GM21619 (cell line): ENCODE measurements around the gene PON3.

Source experiments
- ATAC-seq: cut with Tn5 transposase; IDR thresholded peaks from one replicate; pipeline ENCODE4 v1.9.1; 2021; ENCODE audit not compliant: unreplicated experiment

Gene PON3

GRCh38 chr7:95396136-95397032 lies at the start of gene PON3:
Gene PON3, minus strand, starts transcription at chr7:95396375. Its CDS starts 25 bp downstream, at chr7:95396350.
- ATAC-seq = no peak

DNA sequence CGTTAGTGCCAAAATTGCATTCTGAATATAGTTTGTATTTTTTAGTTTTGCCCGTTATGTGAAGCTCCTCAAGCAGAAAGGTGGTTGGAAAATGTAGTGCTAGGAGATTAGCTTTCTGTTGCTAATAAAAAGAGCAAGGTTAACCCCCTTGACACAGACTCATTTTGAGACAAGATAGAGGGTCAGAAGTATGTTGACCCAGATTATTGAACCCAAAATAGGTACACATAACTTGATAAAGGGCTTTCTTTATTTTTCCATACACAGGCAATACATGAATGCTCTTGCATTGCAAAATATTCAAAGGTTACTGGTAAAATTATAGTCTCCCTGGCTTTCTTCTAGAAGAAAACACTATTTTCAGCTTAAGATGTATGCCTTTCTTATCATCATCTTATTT lies 48.6 kb upstream of the PON3 start:
- ATAC-seq = no peak

- no peak for ATAC-seq
Measured at GRCh38 chr7:95441042-95441823, 45.1 kb upstream of the PON3 start.

GRCh38 chr7:95440394-95441038 lies 44.3 kb upstream of the PON3 start:
- no peak for ATAC-seq

- ATAC-seq = no peak
Measured at GRCh38 chr7:95436407-95436806, 40.2 kb upstream of the PON3 start.

DNA sequence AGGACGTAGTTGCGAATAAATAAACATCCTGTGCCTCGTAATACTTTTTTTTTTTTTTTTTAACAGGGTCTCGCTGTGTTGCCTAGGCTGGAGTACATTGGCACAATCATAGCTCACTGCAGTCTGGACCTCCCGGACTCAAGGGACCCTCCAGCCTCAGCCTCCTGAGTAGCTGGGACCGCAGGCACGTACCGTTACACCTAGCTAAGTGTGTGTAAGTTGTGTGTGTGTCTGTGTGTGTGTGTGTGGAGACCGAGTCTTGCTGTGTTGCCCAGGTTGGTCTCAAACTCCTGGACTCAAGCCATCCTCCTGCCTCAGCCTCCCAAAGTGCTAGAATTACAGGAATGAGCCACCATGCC lies 39.2 kb upstream of the PON3 start:
- ATAC-seq = no peak

DNA sequence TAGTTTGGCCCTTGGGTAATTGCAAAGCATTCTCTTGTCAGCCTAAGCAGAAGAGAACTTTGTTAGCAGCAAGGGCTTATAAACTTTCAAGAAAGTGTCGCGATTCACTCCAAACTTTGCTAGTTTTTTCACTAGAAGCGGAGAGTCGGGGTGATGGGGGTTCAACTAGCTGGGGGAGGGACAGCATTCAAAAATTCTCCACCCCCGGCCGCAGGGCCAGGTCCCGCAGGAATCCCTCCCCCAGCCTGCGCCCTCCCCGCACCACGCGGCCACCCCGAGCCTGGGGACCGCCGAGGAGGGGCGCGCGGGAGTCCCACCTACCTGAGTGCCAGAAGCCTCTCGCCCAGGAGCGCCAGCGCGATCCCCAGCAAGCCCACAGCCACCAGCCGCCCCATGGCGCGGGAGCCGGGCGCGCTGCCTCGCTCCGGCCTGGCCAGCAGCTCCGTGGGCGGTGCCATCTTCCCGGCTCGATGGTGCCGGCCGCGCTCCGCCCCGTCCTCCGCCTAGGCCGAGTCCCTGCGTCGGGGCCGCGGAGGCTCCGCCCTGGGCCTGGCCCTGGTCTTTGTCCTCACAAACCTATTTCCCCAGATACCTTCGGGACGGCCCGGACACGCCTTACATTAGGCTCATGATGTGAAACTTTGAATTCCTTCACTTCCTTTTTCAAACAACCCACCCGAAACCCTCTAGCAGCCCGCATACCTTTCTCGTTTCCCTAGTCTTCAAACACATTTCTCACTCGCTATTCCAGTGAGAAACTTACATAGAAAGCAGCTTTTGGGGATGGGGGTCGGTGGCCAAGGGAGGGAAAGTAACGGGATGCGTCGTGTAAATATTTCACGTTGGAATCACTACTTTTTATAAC lies 38.6 kb upstream of the PON3 start, which contains the start of gene PON2:
TSS of gene PON2 (minus strand) at position 472 of the 865 bp plus-strand sequence. CDS start at position 395, 77 bp downstream.
- ATAC-seq = peak; percentile 94

DNA sequence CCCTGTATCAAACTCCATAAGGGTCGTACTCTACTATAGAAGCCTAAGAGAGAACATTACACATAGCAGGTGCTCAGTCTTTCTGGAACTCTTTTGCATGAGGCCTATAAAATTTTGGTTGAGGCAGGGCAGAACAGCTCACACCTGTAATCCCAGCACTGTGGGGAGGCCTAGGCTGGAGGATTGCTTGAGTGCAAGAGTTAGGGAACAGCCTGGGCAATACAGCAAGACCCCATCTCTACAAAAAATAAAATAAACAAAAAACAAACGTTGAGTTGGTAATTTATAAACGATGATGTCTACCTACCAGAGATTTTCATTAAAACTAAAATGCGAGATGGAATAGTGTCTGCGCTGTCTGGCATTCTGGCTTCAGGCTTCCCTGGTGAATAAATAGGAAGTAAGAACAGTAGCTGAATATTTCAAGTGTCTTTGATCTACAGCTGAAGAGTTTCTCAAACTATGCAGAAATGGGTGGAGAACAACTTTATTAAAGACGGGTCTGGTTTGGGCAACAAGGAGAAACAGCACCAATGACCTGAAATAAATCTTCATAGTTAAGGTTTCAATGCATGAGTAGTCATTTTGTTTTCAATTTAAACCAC lies 37.9 kb upstream of the PON3 start:
- peak; percentile 9 for ATAC-seq

DNA sequence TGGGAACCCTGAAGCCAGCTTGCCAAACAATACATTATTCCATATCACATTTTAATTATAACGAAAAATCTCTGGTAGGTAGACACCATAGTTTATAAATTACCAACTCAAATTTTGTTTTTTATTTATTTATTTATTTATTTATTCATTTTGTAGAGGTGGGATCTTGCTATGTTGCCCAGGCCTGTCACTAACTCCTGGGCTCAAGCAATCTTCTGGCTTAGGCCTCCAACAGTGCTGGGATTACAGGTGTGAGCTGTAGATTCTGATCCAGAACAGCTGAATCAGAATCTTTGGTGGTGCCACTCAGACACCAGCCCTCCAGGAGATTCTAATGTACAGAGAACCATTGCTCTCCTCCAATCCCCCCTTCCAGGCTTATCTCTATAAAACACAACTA lies 37.0 kb upstream of the PON3 start:
- no peak for ATAC-seq

DNA sequence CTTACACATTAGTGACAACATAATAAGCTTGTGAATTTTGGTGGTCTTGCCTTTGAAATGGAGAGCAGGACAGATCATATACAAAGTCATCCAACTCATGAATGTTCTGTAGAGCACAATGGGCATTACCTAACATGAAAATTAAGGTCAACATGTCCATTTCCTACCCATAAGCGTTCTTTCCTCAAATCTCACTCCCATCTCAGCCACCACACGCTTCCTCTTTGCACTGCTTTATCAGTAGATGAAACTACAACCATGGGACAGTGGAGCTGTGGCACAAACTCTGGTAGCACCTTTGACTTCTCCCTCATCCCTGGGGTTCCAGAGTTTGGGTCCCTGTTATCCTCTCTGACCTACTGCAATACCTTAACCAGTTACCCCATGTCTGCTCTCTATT lies 36.4 kb upstream of the PON3 start:
- ATAC-seq = no peak

DNA sequence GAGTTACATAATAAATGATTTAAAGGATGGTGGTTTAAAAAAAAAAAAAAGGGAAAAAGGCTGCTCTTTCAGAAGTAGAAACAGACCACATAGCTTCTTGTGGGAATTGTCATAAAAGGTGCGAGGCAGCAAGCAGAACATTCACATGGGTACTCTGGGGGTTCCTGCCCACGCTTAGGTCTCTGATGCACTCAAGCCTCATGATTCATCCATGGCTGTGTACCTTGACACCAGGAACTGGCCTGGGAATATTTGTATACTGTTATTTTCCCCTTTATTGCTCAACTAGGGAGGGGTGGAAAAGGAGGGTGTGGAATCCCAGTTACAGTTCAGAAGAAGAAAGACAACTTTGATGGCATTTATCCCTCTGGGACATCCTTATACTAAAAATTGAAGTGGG lies 34.7 kb upstream of the PON3 start:
- no peak for ATAC-seq

GRCh38 chr7:95429241-95429990 lies 33.2 kb upstream of the PON3 start:
- no peak for ATAC-seq

DNA sequence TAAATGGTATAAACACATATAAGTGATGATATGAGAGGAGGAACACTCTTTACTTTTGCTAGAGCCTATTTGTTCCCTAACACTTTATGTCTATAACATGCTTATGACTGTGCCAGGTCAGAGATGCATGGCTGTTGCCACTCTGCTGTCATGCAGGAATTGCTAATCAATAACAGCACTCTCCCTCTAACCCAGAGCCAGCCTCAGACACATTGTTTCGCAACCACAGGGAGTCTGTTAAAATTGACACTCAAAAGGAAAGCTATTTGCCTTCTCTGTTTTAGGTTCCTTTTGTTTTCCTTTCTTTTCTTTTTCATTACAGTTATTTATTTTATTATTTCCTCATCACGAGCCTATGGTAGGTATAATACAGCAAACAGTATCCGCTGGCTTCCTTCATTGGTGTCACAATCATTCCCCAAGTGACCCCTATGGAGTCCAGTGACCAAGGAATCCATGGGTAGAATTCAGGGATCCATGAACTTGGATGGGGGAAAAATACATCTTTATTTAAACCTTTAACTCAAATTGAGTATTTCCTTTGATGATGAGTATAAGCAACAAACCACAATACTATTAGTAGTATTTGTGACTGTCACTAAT lies 31.8 kb upstream of the PON3 start:
- no peak for ATAC-seq

DNA sequence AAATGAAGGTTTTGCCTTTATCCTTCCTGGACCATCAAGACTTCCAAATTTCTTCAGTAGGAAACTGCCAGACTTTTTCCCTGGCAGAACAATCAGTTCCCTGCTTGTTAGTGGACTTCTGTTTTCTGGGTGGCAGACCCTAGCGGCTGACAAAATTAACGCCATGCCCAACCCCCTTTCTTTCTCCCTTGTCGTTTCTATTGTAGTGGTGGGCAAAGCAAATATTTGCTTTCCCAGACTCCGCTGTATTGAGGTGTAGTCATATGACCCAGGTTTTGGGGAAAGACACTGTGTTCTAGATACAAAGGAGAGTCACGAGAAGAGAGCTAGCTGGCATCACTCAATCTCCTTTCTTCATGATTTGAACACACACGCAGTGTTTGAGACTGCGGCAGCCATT lies 31.0 kb upstream of the PON3 start:
- ATAC-seq = no peak

DNA sequence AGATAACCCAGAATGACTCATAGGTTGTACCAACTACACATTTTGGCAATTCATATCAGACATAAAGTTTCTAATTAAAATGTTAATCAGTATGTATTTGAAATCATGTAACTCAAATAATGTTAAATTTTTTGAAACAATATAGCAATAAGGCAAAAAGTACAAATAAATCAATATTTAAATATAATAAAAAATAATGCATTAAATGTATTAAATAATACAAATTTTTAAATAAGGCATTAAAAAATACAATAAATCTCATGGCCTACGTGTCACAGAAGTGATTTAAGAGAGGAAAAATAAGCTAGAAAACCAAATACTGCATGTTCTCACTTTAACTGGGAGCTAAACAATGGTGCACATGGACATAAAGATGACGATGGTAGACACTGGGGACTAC lies 29.5 kb upstream of the PON3 start:
- no peak for ATAC-seq

DNA sequence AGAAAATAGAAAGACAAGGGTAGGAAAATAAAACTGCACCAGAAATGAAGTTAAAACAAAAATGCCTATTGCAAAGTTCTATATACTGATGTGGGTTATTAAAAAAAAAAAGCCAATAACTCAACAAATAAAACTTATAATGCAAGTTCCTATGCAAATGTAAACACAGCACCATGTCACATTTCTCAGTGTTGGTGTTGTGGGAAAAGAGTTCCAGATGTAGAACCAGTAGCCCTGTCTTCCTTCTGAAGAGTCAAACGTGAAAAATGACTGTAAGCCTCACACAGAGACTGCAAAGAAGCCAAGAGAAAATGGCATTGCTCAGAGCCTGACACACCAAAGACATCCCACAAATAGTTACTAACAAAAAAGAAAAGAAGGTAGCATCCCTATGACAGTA lies 28.5 kb upstream of the PON3 start:
- no peak for ATAC-seq

- no peak for ATAC-seq
Measured at GRCh38 chr7:95421847-95422444, 25.8 kb upstream of the PON3 start.

GRCh38 chr7:95421000-95421846 lies 25.0 kb upstream of the PON3 start:
- ATAC-seq = no peak
